Left ventricle myocardium inferior (tissue), 1 donor: ENCODE measurements around the gene NPIPB8. TPM values are rescaled to one million over a fixed set of nuclear protein-coding genes. Genes with fewer than 3 reads are reported as not detected.
"Not testable (repeated sequence)": the region's sequence is repeated elsewhere in the genome, so short reads cannot be mapped to it uniquely, and the experiment has no call there.

Experiments used
- DNase-seq: peaks from one replicate; pipeline ENCODE4 v3.0.0-alpha.2; 2020
- H3K27ac ChIP-seq: fragments of 200-600 bp; replicated peaks from 2 replicates; pipeline ENCODE4 v1.8.0; 2021
- H3K27me3 ChIP-seq: fragments of 200-600 bp; 2 replicates; pipeline ENCODE4 v1.8.0; 2021; ENCODE audit warnings: low read depth
- H3K36me3 ChIP-seq: fragments of 200-600 bp; 2 replicates; pipeline ENCODE4 v1.8.0; 2021
- H3K4me1 ChIP-seq: fragments of 200-600 bp; 2 replicates; pipeline ENCODE4 v1.8.0; 2021
- H3K4me3 ChIP-seq: fragments of 200-600 bp; 2 replicates; pipeline ENCODE4 v1.8.0; 2021; ENCODE audit warnings: mild to moderate bottlenecking, moderate library complexity
- H3K9me3 ChIP-seq: fragments of 200-600 bp; replicated peaks from 2 replicates; pipeline ENCODE4 v1.8.0; 2021
- CTCF ChIP-seq: fragments of 200-600 bp; IDR thresholded peaks from 2 replicates; pipeline ENCODE4 v1.8.0; 2021; ENCODE audit warnings: antibody characterized with exemption, mild to moderate bottlenecking, borderline replicate concordance
- intact Hi-C: fragments of 100-400 bp; cut with micrococcal nuclease; formaldehyde crosslinking; loops from one replicate; pipeline ENCODE4 v1.11.0; 2022
- long read RNA-seq: library from polyadenylated mRNA; unstranded; transcript quantifications from one replicate; pipeline ENCODE4 v2.0.0, GENCODE V29; 2021
- total RNA-seq: library from RNA; stranded (reverse); fragmentation: NEBNext Ultra II Directional; extraction: Animal tissue kit (Norgen Biotek cat#: 25700); gene quantifications from one replicate; pipeline ENCODE4 v1.2.1, GENCODE V29; 2021
- donor health status: DM: no; HTN: yes; CAD: no; lungs with severe emphysema.

NPIPB8 gene
- total RNA-seq: not detected
- long read RNA-seq: 0 reads

GRCh38 chr16:28637765-28638164 lies at the start of gene NPIPB8:
TSS of gene NPIPB8 (plus strand) at chr16:28638065. CDS start at chr16:28638361, 296 bp downstream.
- H3K27me3 ChIP-seq: not testable (repeated sequence)

GRCh38 chr16:28589069-28589468 lies 48.8 kb upstream of the NPIPB8 start:
- Histone ChIP-seq H3K36me3 (peaks cover 74% of the 10 kb centered on the region), H3K27me3 (no peaks in the 10 kb centered on the region), H3K4me3 (no peak overlapping the region), H3K4me1 (peaks cover 8% of the 10 kb centered on the region), H3K9me3 (no peaks in the 10 kb centered on the region), H3K27ac (no peak overlapping the region)
- TF ChIP-seq CTCF: no peak
- intact Hi-C loops: no loop called here
- no peak for DNase-seq

More at GRCh38 chr16:28637765-28638164, at the start of gene NPIPB8:
- H3K36me3 ChIP-seq, H3K9me3 ChIP-seq, H3K27ac ChIP-seq, H3K4me3 ChIP-seq, intact Hi-C loops, DNase-seq, H3K4me1 ChIP-seq: not testable (repeated sequence)

- H3K27ac ChIP-seq: no peak overlapping the region
- H3K9me3 ChIP-seq: no peaks in the 10 kb centered on the region
- no peak overlapping the region for H3K4me3 ChIP-seq
- peaks cover 65% of the 10 kb centered on the region for H3K36me3 ChIP-seq
- peaks cover 8% of the 10 kb centered on the region for H3K4me1 ChIP-seq
- no peak for DNase-seq
- H3K27me3 ChIP-seq: no peaks in the 10 kb centered on the region
- intact Hi-C loops: no loop called here
- no peak for TF ChIP-seq CTCF
Observed at GRCh38 chr16:28589930-28590329, 47.9 kb upstream of the NPIPB8 start.

- peaks cover 2% of the 10 kb centered on the region for H3K4me1 ChIP-seq
- H3K27me3 ChIP-seq: no peaks in the 10 kb centered on the region
- peaks cover 58% of the 10 kb centered on the region for H3K36me3 ChIP-seq
- intact Hi-C loops: no loop called here
- no peak overlapping the region for H3K27ac ChIP-seq
- no peaks in the 10 kb centered on the region for H3K9me3 ChIP-seq
- no peak overlapping the region for H3K4me3 ChIP-seq
- no peak for TF ChIP-seq CTCF
- DNase-seq: no peak
Observed at GRCh38 chr16:28590384-28591340, 47.2 kb upstream of the NPIPB8 start.

- intact Hi-C loops: no loop called here
- H3K9me3 ChIP-seq: no peaks in the 10 kb centered on the region
- DNase-seq: no peak
- H3K27ac ChIP-seq: no peak overlapping the region
- no peak for TF ChIP-seq CTCF
- peaks cover 54% of the 10 kb centered on the region for H3K36me3 ChIP-seq
- no peaks in the 10 kb centered on the region for H3K27me3 ChIP-seq
- H3K4me1 ChIP-seq: peaks cover 4% of the 10 kb centered on the region
- H3K4me3 ChIP-seq: no peak overlapping the region
Observed at GRCh38 chr16:28591355-28591754, 46.5 kb upstream of the NPIPB8 start.

- DNase-seq: no peak
- Histone ChIP-seq H3K36me3 (peaks cover 42% of the 10 kb centered on the region), H3K27me3 (no peaks in the 10 kb centered on the region), H3K4me3 (no peak overlapping the region), H3K27ac (no peak overlapping the region), H3K4me1 (peaks cover 15% of the 10 kb centered on the region), H3K9me3 (no peaks in the 10 kb centered on the region)
- no peak for TF ChIP-seq CTCF
- intact Hi-C loops: no loop called here
Observed at GRCh38 chr16:28592511-28592910, 45.4 kb upstream of the NPIPB8 start.
